Thoracic aorta (tissue), 2 donors: ENCODE measurements around the gene NEU2. TPM values are rescaled to one million over a fixed set of nuclear protein-coding genes. Genes with fewer than 3 reads are reported as not detected.

Experiments used
- ATAC-seq: fragments of 150-250 bp; one replicate; pipeline ENCODE4 v1.8.0; 2017; ENCODE audit warnings: low read depth; ENCODE audit not compliant: insufficient number of reproducible peaks, low FRiP score
- DNase-seq: peaks from one replicate; pipeline ENCODE4 v3.0.0-alpha.2; 2020; ENCODE audit warnings: low spot score
- H3K27ac ChIP-seq, 2 donors: fragments of 200-600 bp; sonication (generic); 1 replicate in 1 of 2; 2 replicates in 1 of 2; pipeline ENCODE4 v1.5.1; 2016; ENCODE audit warnings: mild to moderate bottlenecking in 2 of 2, moderate library complexity in 2 of 2
- H3K27me3 ChIP-seq: fragments of 200-600 bp; sonication (generic); replicated peaks from 2 replicates; pipeline ENCODE4 v1.6.0; 2016; ENCODE audit warnings: mild to moderate bottlenecking; ENCODE audit not compliant: insufficient read depth
- H3K36me3 ChIP-seq: fragments of 200-600 bp; sonication (generic); one replicate; pipeline ENCODE4 v1.5.1; 2016
- H3K4me1 ChIP-seq, 2 donors: fragments of 200-600 bp; sonication (generic); 1 replicate in 1 of 2; 2 replicates in 1 of 2; pipeline versions ENCODE4 v1.5.1 to v1.6.0; 2016; ENCODE audit warnings: low read depth in 2 of 2, mild to moderate bottlenecking in 1 of 2; ENCODE audit not compliant: control insufficient read depth in 1 of 2
- H3K4me3 ChIP-seq: fragments of 200-600 bp; sonication (generic); 2 replicates; pipeline ENCODE4 v1.5.1; 2016; ENCODE audit warnings: mild to moderate bottlenecking
- H3K9me3 ChIP-seq: fragments of 200-600 bp; sonication (generic); 2 replicates; pipeline ENCODE4 v1.5.1; 2016
- total RNA-seq, 2 donors: library from RNA; depleted of rRNA; stranded (reverse); fragments of >200 nt; gene quantifications; one replicate each; pipeline versions ENCODE4 v1.1.0 to v1.2.3, GENCODE V29; 2016
- TF ChIP-seq, protein P1 (sequence below): fragments of 200-600 bp; sonication (generic); IDR thresholded peaks from one replicate; pipeline ENCODE4 v1.5.1; 2019; ENCODE audit warnings: antibody characterized with exemption

Gene NEU2
- not detected for total RNA-seq

DNA sequence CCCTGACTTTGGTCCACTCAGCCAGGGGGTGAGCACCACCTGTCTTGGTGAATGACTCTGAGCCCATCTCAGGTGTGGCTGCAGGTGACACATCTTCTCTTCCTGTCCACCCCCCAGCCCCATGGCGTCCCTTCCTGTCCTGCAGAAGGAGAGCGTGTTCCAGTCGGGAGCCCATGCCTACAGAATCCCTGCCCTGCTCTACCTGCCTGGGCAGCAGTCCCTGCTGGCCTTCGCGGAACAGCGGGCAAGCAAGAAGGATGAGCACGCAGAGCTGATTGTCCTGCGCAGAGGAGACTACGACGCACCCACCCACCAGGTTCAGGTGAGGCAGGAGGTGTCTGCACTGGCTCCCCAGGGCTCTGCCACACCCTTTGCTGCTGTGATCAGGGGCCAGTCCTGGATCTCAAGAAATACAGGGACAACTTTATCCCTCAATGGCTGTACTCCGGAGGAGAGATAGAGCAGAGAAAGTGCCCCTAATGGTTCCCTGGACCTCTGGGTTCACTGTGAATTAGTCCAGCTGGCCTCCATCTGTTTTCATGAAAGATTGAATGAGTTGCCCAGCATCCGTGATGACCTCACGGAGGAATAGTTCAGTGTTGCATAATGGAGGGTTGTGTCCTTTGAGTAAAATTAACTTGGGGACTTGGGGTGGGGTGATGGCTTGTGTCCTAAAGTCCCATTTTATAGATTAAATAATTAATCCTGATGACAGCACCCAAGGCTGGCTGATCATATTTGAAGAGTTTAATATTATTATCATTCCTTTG lies at the start of gene NEU2:
TSS of gene NEU2 (plus strand) at position 122 of the 770 bp plus-strand sequence. CDS start at position 122, 0 bp downstream.
- TF ChIP-seq, protein P1, sequence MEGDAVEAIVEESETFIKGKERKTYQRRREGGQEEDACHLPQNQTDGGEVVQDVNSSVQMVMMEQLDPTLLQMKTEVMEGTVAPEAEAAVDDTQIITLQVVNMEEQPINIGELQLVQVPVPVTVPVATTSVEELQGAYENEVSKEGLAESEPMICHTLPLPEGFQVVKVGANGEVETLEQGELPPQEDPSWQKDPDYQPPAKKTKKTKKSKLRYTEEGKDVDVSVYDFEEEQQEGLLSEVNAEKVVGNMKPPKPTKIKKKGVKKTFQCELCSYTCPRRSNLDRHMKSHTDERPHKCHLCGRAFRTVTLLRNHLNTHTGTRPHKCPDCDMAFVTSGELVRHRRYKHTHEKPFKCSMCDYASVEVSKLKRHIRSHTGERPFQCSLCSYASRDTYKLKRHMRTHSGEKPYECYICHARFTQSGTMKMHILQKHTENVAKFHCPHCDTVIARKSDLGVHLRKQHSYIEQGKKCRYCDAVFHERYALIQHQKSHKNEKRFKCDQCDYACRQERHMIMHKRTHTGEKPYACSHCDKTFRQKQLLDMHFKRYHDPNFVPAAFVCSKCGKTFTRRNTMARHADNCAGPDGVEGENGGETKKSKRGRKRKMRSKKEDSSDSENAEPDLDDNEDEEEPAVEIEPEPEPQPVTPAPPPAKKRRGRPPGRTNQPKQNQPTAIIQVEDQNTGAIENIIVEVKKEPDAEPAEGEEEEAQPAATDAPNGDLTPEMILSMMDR: no peak
- Histone ChIP-seq H3K4me3 (no peak within 1 kb of the TSS), H3K36me3 (no peaks in the 10 kb centered on the region), H3K4me1 (peaks cover 0 to 7% of the 10 kb centered on the region in 2 donors), H3K9me3 (no peaks in the 10 kb centered on the region), H3K27me3 (no peaks in the 10 kb centered on the region), H3K27ac (no peak within 1 kb of the TSS)
- DNase-seq (no peak), ATAC-seq (no peak)

DNA sequence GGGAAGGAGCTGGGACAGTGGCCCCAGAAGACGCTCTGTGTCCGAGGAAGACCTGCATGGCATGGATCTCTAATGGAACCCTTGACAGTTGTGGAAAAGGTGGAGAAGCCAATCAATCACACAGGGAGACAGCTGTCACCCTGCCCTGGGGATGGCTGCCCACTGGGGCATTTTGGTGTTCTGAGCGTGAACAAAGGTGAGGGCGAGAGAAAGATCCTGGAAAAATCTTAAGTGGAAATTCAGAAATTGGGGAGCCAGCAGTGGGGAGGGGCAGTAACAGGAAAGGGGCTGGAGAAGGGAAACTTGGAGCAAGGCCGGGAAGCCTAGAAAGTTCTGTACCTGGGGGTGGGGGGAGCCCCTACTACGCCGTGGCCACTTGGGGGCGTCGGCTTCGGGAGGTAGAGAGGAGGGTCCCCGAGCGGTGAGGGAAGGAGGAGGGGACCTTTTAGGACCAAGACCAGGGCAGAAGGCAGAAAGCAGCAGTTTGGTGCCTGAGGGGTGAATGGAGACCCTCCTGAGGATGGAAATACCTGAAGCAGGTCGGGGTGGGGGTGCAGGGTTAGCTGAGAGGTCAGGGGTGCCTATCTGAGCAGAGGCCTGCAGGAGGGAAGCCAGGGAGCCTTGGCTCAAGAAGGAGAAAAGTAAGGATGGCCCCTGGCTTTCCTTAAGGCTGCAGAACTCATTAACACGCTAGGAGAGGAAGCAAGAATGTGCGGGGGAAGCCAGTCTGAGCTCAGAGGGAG lies 49.4 kb upstream of the NEU2 start:
- Histone ChIP-seq H3K9me3 (no peaks in the 10 kb centered on the region), H3K36me3 (no peaks in the 10 kb centered on the region), H3K27me3 (no peaks in the 10 kb centered on the region), H3K4me3 (no peak overlapping the region), H3K4me1 (peaks cover 1 to 5% of the 10 kb centered on the region in 2 donors), H3K27ac (no peak overlapping the region)
- no peak for DNase-seq
- TF ChIP-seq, protein P1: no peak
- no peak for ATAC-seq

DNA sequence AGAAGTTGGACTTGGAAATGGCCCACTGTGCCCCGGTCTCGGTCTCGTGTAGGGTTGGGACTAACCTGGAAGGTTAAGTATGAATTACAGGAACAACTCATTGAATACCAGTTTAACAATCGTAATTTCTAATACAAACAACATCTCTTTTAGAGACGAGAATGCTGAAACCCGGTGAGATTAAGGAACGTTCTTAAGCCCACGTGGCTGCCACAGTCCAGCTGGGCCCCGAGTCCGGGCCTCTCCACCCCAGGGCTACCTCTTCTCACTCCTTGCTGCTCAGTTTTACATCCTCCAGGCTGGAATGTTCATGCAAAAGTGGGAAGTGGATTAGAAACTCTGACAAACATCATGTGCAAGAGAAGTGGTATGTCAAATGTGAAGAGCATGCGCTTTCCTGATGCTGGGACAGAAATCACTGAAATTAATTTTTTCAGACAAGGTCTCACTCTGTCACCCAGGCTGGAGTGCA lies 48.8 kb upstream of the NEU2 start:
- TF ChIP-seq, protein P1: no peak
- Histone ChIP-seq H3K36me3 (no peaks in the 10 kb centered on the region), H3K9me3 (no peaks in the 10 kb centered on the region), H3K27me3 (no peaks in the 10 kb centered on the region), H3K27ac (no peak overlapping the region), H3K4me1 (peaks cover 3 to 11% of the 10 kb centered on the region in 2 donors), H3K4me3 (no peak overlapping the region)
- ATAC-seq: no peak
- no peak for DNase-seq

GRCh38 chr2:232984451-232985207 lies 47.8 kb upstream of the NEU2 start:
- DNase-seq (no peak), ATAC-seq (no peak)
- H3K4me3 ChIP-seq: no peak overlapping the region
- no peaks in the 10 kb centered on the region for H3K9me3 ChIP-seq
- H3K36me3 ChIP-seq: no peaks in the 10 kb centered on the region
- no peak overlapping the region for H3K27ac ChIP-seq
- peaks cover 3 to 13% of the 10 kb centered on the region in 2 donors for H3K4me1 ChIP-seq
- TF ChIP-seq, protein P1: no peak
- no peaks in the 10 kb centered on the region for H3K27me3 ChIP-seq

DNA sequence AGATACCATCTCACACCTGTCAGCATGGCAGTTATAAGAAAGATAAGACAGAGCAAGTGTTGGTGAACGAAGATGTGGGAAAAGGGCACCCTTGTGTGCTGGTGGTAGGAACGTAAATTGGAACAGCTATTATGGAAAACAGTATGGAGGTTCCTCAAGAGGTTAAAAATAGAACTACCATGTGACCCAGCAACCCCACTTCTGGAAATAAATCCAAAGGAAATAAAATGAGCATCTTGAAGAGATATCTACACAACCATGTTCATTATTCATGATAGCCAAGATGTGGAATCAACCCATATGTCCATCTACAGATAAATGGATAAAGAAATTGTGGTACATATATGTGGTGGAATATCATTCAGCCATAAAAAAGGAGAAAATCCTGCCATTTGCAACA lies 46.3 kb upstream of the NEU2 start:
- Histone ChIP-seq H3K4me1 (peaks cover 3 to 13% of the 10 kb centered on the region in 2 donors), H3K9me3 (no peaks in the 10 kb centered on the region), H3K36me3 (no peaks in the 10 kb centered on the region), H3K4me3 (no peak overlapping the region), H3K27ac (no peak overlapping the region), H3K27me3 (no peaks in the 10 kb centered on the region)
- TF ChIP-seq, protein P1: no peak
- ATAC-seq: no peak
- no peak for DNase-seq
